Astrocyte of the spinal cord (primary cell): ENCODE measurements around the gene LCLAT1.

ENCODE experiments used
- DNase-seq: peaks from one replicate; pipeline ENCODE4 v3.0.0; 2011; ENCODE audit warnings: low read depth, low spot score
- H3K4me3 ChIP-seq: 2 replicates; pipeline ENCODE4 v1.5.1; 2011; ENCODE audit warnings: low read depth, mild to moderate bottlenecking, low read length, moderate library complexity
- in situ Hi-C: cut with HindIII; loops from 2 replicates; pipeline ENCODE4 v1.10.0; 2017; ENCODE audit warnings: low sequenced_read_pairs
- TF ChIP-seq, protein P1 (sequence below): IDR thresholded peaks from 2 replicates; pipeline ENCODE4 v1.5.1; 2012; ENCODE audit warnings: low read depth, mild to moderate bottlenecking, low read length, inconsistent platforms

LCLAT1 gene

DNA sequence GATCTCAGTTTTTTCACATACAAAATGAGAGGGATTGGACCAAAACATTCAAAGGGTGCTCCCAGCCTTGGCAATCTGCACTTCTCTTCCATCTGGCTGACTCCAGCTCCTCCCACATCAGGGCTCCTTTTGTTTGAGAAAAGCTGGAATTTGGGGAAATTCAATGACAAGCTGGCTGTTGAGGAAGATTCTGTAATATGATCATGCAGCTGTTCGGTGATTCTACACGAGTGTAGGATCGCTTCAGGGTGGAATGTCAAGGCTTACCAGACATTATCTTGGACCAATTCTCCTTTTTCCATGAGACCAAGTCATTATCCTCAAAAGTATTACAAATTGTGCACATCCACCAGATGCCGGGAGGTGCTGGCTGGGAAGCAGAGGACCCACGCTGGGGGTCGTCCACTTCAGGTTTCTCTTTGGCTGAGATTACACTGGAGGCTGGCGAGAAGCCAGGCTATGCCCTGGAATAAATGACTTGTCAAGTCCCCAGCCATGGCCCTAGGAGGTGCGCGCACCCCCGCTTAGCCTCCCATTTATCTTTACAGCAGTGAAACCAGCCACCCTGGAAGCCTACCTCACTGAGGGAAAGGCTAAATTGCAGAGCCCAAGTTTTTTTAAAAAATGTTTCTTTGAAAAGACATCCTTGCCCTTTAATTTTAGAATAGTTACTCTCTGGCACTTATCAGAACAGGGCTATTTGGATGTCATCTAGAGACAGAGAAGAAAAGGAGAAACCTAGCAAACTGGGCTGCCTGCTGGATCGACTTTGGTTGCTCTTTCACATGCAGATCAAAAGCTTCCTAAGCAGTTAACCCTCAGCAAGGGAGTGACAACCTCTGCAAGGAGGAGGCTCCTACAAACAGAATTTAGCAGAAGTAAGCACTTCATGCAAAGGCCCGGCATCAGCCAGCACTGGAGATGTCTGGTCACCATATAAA is 42.5 kb upstream of the LCLAT1 start:
- H3K4me3 ChIP-seq, result no peak overlapping the region
- in situ Hi-C loops, result no loop called here
- peak; percentile 22 for DNase-seq
- TF ChIP-seq, protein P1, sequence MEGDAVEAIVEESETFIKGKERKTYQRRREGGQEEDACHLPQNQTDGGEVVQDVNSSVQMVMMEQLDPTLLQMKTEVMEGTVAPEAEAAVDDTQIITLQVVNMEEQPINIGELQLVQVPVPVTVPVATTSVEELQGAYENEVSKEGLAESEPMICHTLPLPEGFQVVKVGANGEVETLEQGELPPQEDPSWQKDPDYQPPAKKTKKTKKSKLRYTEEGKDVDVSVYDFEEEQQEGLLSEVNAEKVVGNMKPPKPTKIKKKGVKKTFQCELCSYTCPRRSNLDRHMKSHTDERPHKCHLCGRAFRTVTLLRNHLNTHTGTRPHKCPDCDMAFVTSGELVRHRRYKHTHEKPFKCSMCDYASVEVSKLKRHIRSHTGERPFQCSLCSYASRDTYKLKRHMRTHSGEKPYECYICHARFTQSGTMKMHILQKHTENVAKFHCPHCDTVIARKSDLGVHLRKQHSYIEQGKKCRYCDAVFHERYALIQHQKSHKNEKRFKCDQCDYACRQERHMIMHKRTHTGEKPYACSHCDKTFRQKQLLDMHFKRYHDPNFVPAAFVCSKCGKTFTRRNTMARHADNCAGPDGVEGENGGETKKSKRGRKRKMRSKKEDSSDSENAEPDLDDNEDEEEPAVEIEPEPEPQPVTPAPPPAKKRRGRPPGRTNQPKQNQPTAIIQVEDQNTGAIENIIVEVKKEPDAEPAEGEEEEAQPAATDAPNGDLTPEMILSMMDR, result no peak

DNA sequence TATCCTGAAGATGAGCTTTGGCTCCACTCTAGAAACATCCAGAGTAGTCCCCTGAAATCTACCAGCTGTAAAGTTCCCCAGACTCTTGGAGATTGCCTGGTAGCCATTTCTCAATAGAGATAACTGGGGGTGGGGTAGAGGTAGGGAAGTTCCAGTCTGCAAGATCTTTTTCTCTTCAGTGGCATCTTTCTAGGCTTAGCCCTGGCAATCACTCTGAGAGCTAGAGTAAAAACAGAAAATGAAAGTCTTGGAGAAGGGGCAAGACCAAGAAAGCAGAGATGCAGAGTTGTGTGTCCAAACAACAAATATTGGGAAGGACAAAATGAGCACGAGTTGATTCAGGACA is 41.8 kb upstream of the LCLAT1 start:
- DNase-seq, result no peak
- H3K4me3 ChIP-seq, result no peak overlapping the region
- TF ChIP-seq, protein P1, result no peak
- in situ Hi-C loops, result no loop called here

DNA sequence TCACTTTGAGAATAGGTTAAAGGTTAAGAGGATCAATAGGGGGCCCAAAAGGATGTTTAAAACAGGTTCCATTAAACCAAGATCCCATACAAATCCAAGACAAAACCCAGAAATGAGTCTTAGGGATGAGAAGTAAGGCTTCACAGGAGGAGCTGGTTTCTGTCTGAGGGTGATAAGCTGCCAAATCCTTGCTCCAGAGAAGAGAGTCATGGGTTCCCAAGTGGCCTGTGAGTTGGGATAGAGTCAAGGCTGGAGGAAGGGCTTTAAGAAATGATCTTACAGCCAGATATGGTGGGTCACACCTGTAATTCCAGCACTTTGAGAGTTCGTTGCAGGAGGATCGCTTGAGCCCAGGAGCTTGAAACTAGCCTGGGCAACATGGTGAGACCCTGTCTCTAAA is 40.2 kb upstream of the LCLAT1 start:
- DNase-seq, result no peak
- TF ChIP-seq, protein P1, result no peak
- in situ Hi-C loops, result no loop called here

DNA sequence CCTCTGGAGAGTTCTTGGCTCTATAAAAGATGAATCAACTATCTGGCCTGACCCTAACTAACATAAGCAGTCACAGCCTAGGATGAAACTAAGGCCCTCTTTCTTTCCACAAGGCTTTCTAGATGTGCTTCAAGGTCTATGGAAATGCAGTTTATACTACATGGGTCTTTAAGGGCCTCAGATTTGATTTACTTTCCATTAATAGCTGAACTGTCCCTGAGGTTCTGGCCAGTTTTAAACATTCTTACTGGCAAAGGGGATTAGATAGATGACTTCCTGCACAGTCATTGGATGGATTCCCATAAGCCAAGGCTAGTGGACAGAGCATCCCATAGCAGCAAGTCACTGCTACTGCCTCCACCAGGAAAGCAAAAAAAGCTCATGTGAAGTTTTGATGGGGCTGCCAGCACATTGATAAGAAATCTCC is 38.1 kb upstream of the LCLAT1 start:
- in situ Hi-C loops, result no loop called here
- TF ChIP-seq, protein P1, result peak; percentile 2
- peak; percentile 44 for DNase-seq
- H3K4me3 ChIP-seq, result no peak overlapping the region

More for the DNA sequence above, 40.2 kb upstream of the LCLAT1 start:
- H3K4me3 ChIP-seq, result no peak overlapping the region

DNA sequence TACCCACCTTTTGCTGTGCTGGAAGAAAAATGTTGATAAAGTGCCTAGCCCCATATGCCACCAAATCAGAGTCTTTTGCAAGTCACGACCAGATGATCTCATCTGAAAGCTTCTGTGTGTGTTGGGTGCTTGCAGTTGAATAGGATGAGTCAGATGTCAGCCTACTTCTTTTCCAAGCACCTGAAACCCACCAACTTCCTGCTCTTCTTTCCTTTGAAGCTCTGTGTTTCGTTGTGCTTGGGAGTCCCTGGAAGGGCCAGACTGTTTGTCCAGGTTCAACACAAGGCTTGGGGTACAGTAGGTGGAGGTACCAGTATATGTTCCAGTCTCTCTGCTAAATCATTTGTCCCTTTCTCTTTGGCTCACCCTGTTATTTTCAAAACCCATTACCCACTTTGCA is 36.8 kb upstream of the LCLAT1 start:
- no peak overlapping the region for H3K4me3 ChIP-seq
- DNase-seq, result peak; percentile 44
- in situ Hi-C loops, result no loop called here
- TF ChIP-seq, protein P1, result no peak

DNA sequence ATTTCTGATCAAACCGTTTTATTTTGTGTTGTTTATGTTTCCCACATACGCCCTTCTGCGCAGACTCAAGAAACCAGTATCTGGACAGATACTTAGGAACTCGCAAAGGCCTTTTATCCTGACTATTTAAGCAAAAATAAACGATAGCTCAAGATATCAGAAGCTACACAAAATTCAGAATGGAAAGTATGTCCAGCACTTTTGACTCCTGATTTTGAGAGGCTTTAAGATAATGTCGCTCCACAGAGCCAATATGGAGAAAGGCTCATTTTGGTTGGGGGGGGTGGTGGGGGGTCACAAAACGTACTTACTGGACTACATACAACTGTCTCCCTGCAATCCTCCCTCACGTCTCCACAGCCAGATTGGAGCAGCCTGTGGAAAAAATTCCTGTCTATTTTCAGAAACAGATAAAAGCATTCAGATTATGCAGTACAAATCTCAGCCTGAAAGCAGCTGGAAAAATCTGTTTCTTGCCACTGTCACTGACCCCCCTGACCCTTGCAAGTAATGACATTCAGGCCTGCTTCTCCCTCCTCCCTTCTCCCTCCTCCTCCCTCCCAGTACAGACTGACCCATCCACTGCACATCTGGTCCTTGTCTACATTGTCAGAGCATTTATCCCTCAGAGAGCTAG is 34.9 kb upstream of the LCLAT1 start:
- in situ Hi-C loops, result no loop called here
- TF ChIP-seq, protein P1, result no peak
- no peak for DNase-seq
- H3K4me3 ChIP-seq, result no peak overlapping the region
